ENCODE data around the gene RPEL1.

DNA sequence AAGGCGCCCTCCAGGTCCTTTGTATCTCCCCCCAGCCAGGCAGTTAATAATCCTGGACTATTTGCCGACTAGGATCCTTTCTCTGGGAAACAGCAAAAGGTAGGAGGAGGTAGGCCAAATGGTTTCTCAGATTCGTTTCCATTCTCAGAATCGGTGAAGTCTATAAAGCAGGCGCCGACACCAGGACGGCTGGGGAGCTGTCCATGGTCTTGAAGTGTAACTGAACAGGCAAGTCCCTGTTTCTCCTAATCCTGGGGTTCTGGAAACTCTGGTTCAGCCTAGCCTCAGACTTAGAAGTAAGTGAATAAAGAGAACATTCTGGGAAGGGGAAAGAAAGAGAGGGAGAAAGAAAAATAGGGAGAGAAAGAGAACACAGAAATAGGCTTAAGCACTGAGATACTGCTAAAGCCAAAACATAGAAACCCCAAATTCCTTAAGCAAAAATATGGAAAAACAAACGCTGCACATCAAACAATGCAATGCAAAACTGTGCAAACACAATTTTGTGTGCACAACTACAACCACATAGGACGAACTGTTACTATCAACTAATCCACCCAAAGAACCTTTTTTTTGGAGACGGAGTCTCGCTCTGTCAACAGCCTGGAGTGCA, 20.1 kb downstream of the RPEL1 start:
- TF ChIP-seq, protein P1, sequence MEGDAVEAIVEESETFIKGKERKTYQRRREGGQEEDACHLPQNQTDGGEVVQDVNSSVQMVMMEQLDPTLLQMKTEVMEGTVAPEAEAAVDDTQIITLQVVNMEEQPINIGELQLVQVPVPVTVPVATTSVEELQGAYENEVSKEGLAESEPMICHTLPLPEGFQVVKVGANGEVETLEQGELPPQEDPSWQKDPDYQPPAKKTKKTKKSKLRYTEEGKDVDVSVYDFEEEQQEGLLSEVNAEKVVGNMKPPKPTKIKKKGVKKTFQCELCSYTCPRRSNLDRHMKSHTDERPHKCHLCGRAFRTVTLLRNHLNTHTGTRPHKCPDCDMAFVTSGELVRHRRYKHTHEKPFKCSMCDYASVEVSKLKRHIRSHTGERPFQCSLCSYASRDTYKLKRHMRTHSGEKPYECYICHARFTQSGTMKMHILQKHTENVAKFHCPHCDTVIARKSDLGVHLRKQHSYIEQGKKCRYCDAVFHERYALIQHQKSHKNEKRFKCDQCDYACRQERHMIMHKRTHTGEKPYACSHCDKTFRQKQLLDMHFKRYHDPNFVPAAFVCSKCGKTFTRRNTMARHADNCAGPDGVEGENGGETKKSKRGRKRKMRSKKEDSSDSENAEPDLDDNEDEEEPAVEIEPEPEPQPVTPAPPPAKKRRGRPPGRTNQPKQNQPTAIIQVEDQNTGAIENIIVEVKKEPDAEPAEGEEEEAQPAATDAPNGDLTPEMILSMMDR (IDR thresholded peaks at IDR 0.05; ENCODE audit: low read length): no peak
- TF ChIP-seq EZH2 (optimal IDR thresholded peaks at IDR 0.05; ENCODE audit: low read depth, low read length): no peak
- no peak for TF ChIP-seq EZH2phosphoT487 (IDR thresholded peaks at IDR 0.05; ENCODE audit: low read length)

Data from MM.1S (cell line).